Measurements from ENCODE around the gene CCN5.
"Not testable (repeated sequence)": the region's sequence is repeated elsewhere in the genome, so short reads cannot be mapped to it uniquely, and the experiment has no call there.

CCN5 gene

GRCh38 chr20:44759595-44759994 lies 44.4 kb downstream of the CCN5 start:
- DNase-seq (ENCODE audit: low read depth), result no peak

- DNase-seq (ENCODE audit: low read depth), result no peak
These were observed 46.3 kb downstream of the CCN5 start for GRCh38 chr20:44761423-44761822.

- no peak for DNase-seq (ENCODE audit: low read depth)
These were observed 47.4 kb downstream of the CCN5 start for GRCh38 chr20:44762466-44763140.

- not testable (repeated sequence) for DNase-seq (ENCODE audit: low read depth)
These were observed 48.6 kb downstream of the CCN5 start for GRCh38 chr20:44763798-44764197.

- DNase-seq (ENCODE audit: low read depth), result no peak
These were observed 49.9 kb downstream of the CCN5 start for GRCh38 chr20:44765091-44765490.

- DNase-seq (ENCODE audit: low read depth), result no peak
These were observed 50.7 kb downstream of the CCN5 start for GRCh38 chr20:44765701-44766347.

- no peak for DNase-seq (ENCODE audit: low read depth)
These were observed 53.1 kb downstream of the CCN5 start for GRCh38 chr20:44768256-44768655.

- DNase-seq (ENCODE audit: low read depth), result no peak
These were observed 53.8 kb downstream of the CCN5 start for GRCh38 chr20:44768854-44769480.

GRCh38 chr20:44769481-44769863 lies 54.3 kb downstream of the CCN5 start:
- DNase-seq (ENCODE audit: low read depth), result no peak

GRCh38 chr20:44770484-44771171 lies 55.5 kb downstream of the CCN5 start:
- no peak for DNase-seq (ENCODE audit: low read depth)

GRCh38 chr20:44771172-44771535 lies 56.0 kb downstream of the CCN5 start:
- no peak for DNase-seq (ENCODE audit: low read depth)

GRCh38 chr20:44772636-44773035 lies 57.5 kb downstream of the CCN5 start:
- DNase-seq (ENCODE audit: low read depth), result no peak

- no peak for DNase-seq (ENCODE audit: low read depth)
These were observed 58.1 kb downstream of the CCN5 start for GRCh38 chr20:44773070-44773829.

- DNase-seq (ENCODE audit: low read depth), result no peak
These were observed 61.8 kb downstream of the CCN5 start for GRCh38 chr20:44776980-44777379.
